T-helper 2 cell treated with Interferon-gamma antibody and Interleukin-4, amounts not matched to agents 100 ng/mL and 5 ng/mL, for 36 hours (primary cell): Measurements from ENCODE around the gene PIK3CB. TPM values are rescaled to one million over a fixed set of nuclear protein-coding genes. Genes with fewer than 3 reads are reported as not detected.
"Not testable (repeated sequence)": the region's sequence is repeated elsewhere in the genome, so short reads cannot be mapped to it uniquely, and the experiment has no call there.

ENCODE experiments used
- intact Hi-C: fragments of 100-400 bp; cut with micrococcal nuclease; formaldehyde crosslinking; loops from one replicate; pipeline ENCODE4 v1.15.1; 2023
- total RNA-seq: library from RNA; stranded (reverse); gene quantifications from 2 replicates; pipeline ENCODE4 v1.2.3, GENCODE V29; 2022

Gene PIK3CB
- total RNA-seq, 1 donor from 2014 or later, result 19.4 TPM

- intact Hi-C loops, result no loop called here
Measured at GRCh38 chr3:138767498-138768104, 67.1 kb downstream of the PIK3CB start.

GRCh38 chr3:138761002-138761401 is 73.7 kb downstream of the PIK3CB start:
- intact Hi-C loops, result no loop called here

- intact Hi-C loops, result no loop called here
Measured at GRCh38 chr3:138748190-138748589, 86.5 kb downstream of the PIK3CB start.

GRCh38 chr3:138747225-138747624 is 87.5 kb downstream of the PIK3CB start:
- intact Hi-C loops, result no loop called here

GRCh38 chr3:138740072-138740471 is 94.7 kb downstream of the PIK3CB start:
- intact Hi-C loops, result no loop called here

- intact Hi-C loops, result no loop called here
Measured at GRCh38 chr3:138732456-138732855, 102.3 kb downstream of the PIK3CB start.

- intact Hi-C loops, result no loop called here
Measured at GRCh38 chr3:138726946-138727730, 107.6 kb downstream of the PIK3CB start.

- intact Hi-C loops, result not testable (repeated sequence)
Measured at GRCh38 chr3:138726042-138726441, 108.7 kb downstream of the PIK3CB start.

GRCh38 chr3:138725116-138725515 is 109.6 kb downstream of the PIK3CB start:
- intact Hi-C loops, result no loop called here

GRCh38 chr3:138724443-138724842 is 110.3 kb downstream of the PIK3CB start:
- intact Hi-C loops, result no loop called here

GRCh38 chr3:138718849-138719248 is 115.9 kb downstream of the PIK3CB start:
- intact Hi-C loops, result no loop called here

GRCh38 chr3:138717348-138717747 is 117.4 kb downstream of the PIK3CB start:
- intact Hi-C loops, result no loop called here

GRCh38 chr3:138712086-138712485 is 122.6 kb downstream of the PIK3CB start:
- intact Hi-C loops, result no loop called here

GRCh38 chr3:138705675-138706074 is 129.1 kb downstream of the PIK3CB start:
- intact Hi-C loops, result no loop called here

- intact Hi-C loops, result loop anchor here (5.0 kb wide), 3 partner anchors 85 to 135 kb away; partner anchors contain the start of genes CEP70 and PIK3CB
Measured at GRCh38 chr3:138696666-138697370, 137.9 kb downstream of the PIK3CB start.

GRCh38 chr3:138694287-138695007 is 140.3 kb downstream of the PIK3CB start:
- intact Hi-C loops, result loop anchor here (5.0 kb wide), 3 partner anchors 88 to 138 kb away; partner anchors contain the start of genes CEP70 and PIK3CB

- intact Hi-C loops, result no loop called here
Measured at GRCh38 chr3:138692152-138692551, 142.6 kb downstream of the PIK3CB start.

- intact Hi-C loops, result no loop called here
Measured at GRCh38 chr3:138691351-138691750, 143.4 kb downstream of the PIK3CB start.

- intact Hi-C loops, result no loop called here
Measured at GRCh38 chr3:138690036-138690435, 144.7 kb downstream of the PIK3CB start.

- intact Hi-C loops, result no loop called here
Measured at GRCh38 chr3:138688871-138689299, 145.8 kb downstream of the PIK3CB start.

- intact Hi-C loops, result no loop called here
Measured at GRCh38 chr3:138687236-138687635, 147.5 kb downstream of the PIK3CB start.
